Nephron progenitor cell (in vitro differentiated cells): ENCODE data around the gene POLR1G.
A peak's percentile ranks its signal among the peaks of the same experiment; 100 is the strongest.

Experiments
- DNase-seq: peaks from one replicate; pipeline ENCODE4 v3.0.0; 2021
- H3K27ac Mint-ChIP-seq: 2 replicates; pipeline ENCODE4 v1.8.0; 2021; ENCODE audit warnings: mild to moderate bottlenecking, moderate library complexity, mixed read lengths
- H3K27me3 Mint-ChIP-seq: 2 replicates; pipeline ENCODE4 v1.8.0; 2021; ENCODE audit warnings: mild to moderate bottlenecking, low read depth, mixed read lengths; ENCODE audit not compliant: poor library complexity
- H3K36me3 Mint-ChIP-seq: 2 replicates; pipeline ENCODE4 v1.8.0; 2021; ENCODE audit warnings: low read depth, mixed read lengths
- H3K4me1 Mint-ChIP-seq: 2 replicates; pipeline ENCODE4 v1.8.0; 2021; ENCODE audit warnings: mixed read lengths
- H3K4me3 Mint-ChIP-seq: 2 replicates; pipeline ENCODE4 v1.8.0; 2021; ENCODE audit warnings: mild to moderate bottlenecking, moderate library complexity, mixed read lengths
- H3K9me3 Mint-ChIP-seq: 2 replicates; pipeline ENCODE4 v1.8.0; 2021; ENCODE audit warnings: mild to moderate bottlenecking, moderate library complexity, mixed read lengths
- TF ChIP-seq, protein P1 (sequence below): fragments of 200-600 bp; sonication (generic); IDR thresholded peaks from 2 replicates; pipeline ENCODE4 v1.5.0; 2021; ENCODE audit warnings: antibody characterized with exemption

Gene POLR1G

DNA sequence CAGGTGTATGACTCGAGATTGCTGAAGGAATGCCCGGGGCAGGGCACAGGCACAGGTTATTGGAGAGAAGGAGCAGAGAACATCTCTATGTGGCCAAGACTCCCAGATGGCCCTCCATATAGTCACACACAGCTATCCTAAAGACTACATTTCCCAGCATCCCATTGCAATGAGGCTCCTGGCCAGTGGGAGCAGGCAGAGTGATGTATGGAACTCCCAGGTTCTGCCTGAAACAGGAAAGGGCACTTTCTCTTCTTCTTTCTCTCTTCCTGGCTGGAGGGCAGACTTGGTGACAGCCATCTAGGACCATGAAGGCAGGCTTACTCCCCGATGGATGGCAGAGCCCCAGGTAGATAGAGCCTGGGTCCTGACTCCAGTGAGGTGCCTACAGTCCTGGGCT is 15.1 kb upstream of the POLR1G start:
- peaks cover 59% of the 10 kb centered on the region for H3K27me3 Mint-ChIP-seq
- no peak for DNase-seq

DNA sequence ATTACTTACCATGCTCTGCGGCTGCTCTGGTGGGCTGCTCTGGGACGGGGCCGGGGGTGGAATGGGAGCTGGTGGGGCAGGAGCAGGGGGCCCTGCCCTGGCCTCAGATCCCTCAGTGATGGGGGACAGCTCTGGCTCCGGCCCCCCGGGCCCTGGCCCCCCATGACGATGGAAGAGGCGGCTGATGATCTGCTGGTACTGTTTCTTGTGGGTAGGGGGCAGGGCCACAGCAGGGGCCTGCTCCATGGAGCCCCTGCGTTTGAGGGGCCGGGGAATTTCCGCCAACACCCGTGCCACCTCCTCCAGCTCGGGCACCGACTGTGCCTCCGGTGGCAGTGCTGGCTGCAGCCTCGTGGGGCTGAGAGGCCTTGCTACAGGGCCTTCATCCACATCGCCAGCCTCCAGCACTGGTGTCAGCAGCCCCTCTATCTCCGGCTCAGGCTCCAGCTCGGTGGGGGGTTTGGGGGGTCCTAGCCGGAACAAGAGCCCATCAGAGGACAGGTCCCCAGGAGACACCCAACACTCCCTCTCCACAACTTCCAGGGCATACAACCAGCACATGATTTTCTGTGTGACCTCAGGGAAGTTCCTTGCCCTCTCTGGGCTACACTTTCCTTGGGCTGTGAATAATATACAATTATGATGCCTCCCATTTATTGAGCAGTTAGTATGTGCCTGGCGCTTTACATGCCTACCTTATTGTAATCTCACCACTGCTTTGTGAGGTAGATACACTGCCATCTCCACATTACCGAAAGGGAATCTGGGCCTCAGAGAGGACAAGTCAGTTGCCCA is 14.4 kb upstream of the POLR1G start:
- Mint-ChIP-seq H3K36me3 (no peaks in the 10 kb centered on the region), H3K27ac (no peak overlapping the region), H3K27me3 (peaks cover 57% of the 10 kb centered on the region), H3K9me3 (no peaks in the 10 kb centered on the region), H3K4me3 (no peak overlapping the region), H3K4me1 (no peaks in the 10 kb centered on the region)
- DNase-seq: no peak
- TF ChIP-seq, protein P1, sequence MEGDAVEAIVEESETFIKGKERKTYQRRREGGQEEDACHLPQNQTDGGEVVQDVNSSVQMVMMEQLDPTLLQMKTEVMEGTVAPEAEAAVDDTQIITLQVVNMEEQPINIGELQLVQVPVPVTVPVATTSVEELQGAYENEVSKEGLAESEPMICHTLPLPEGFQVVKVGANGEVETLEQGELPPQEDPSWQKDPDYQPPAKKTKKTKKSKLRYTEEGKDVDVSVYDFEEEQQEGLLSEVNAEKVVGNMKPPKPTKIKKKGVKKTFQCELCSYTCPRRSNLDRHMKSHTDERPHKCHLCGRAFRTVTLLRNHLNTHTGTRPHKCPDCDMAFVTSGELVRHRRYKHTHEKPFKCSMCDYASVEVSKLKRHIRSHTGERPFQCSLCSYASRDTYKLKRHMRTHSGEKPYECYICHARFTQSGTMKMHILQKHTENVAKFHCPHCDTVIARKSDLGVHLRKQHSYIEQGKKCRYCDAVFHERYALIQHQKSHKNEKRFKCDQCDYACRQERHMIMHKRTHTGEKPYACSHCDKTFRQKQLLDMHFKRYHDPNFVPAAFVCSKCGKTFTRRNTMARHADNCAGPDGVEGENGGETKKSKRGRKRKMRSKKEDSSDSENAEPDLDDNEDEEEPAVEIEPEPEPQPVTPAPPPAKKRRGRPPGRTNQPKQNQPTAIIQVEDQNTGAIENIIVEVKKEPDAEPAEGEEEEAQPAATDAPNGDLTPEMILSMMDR: no peak

More for the DNA sequence above, 15.1 kb upstream of the POLR1G start:
- Mint-ChIP-seq H3K9me3 (no peaks in the 10 kb centered on the region), H3K36me3 (no peaks in the 10 kb centered on the region), H3K4me3 (no peak overlapping the region), H3K4me1 (no peaks in the 10 kb centered on the region), H3K27ac (no peak overlapping the region)
- TF ChIP-seq, protein P1: no peak

DNA sequence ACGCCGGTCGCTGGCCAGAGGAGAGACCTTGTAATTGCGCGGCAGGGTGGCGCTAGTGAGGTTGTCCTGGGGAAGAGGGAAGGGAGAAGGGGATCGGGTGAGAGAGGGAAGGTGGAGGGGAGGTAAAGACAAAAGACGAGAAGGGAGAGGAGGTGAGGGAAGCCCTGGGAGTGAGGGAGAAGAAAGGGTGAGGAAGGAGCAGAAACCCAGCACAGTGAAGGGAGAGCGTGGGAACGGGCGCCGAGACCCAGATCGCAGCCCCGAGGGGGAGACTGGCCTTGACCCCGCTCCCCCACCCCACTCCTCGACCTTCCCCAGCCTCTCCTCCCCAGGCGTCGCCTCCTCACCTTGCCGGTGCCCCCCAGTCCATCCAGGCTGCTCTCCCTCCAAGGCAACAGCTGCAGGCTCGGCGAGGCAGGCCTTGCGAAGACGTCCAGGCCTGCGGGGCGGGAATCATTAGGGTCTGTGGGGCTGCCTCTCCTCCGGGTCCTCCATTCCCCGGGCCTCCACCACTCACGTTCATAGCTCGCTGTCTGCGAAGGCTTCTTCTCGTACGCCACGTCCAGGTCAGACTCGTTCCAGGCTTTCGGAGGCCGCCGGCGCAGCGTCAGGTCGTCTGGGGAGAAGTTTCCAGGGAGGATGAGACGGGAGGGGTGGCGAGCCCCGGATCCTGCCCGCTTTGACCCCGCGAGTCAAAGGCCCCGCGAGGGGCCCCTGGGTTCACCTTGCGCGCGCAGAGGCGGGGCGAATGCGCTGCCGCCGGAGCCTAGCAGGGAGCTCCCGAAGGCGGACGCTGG is 10.4 kb upstream of the POLR1G start:
- DNase-seq: peak; percentile 54
- H3K36me3 Mint-ChIP-seq: no peaks in the 10 kb centered on the region
- TF ChIP-seq, protein P1: no peak
- H3K4me3 Mint-ChIP-seq: peak overlapping the region; percentile 40
- peaks cover 13% of the 10 kb centered on the region for H3K4me1 Mint-ChIP-seq
- H3K27ac Mint-ChIP-seq: no peak overlapping the region
- no peaks in the 10 kb centered on the region for H3K9me3 Mint-ChIP-seq
- H3K27me3 Mint-ChIP-seq: peaks cover 71% of the 10 kb centered on the region

DNA sequence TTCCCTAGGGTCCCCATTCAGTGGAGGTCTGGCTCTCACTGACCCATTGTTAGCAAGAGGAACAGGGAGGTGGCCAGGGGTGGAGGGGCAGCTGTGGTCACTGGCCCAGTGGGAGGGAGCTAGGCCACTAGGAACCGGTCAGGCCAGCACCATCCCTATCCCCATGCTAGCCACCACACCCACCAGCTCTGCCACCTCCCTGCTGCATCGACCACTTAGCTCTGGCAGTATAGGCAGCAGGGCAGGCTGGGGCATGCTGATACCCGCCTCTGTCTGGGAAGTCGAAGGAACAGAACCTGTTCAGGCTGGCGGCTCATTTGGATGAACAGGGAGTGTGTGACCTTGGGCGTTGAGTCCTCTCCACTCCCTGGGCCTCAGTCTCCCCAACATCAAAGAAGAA is 6.3 kb upstream of the POLR1G start:
- DNase-seq: no peak
- H3K27ac Mint-ChIP-seq: no peak overlapping the region
- peaks cover 80% of the 10 kb centered on the region for H3K27me3 Mint-ChIP-seq
- no peaks in the 10 kb centered on the region for H3K36me3 Mint-ChIP-seq
- H3K9me3 Mint-ChIP-seq: no peaks in the 10 kb centered on the region
- peaks cover 37% of the 10 kb centered on the region for H3K4me1 Mint-ChIP-seq
- TF ChIP-seq, protein P1: no peak
- H3K4me3 Mint-ChIP-seq: no peak overlapping the region

DNA sequence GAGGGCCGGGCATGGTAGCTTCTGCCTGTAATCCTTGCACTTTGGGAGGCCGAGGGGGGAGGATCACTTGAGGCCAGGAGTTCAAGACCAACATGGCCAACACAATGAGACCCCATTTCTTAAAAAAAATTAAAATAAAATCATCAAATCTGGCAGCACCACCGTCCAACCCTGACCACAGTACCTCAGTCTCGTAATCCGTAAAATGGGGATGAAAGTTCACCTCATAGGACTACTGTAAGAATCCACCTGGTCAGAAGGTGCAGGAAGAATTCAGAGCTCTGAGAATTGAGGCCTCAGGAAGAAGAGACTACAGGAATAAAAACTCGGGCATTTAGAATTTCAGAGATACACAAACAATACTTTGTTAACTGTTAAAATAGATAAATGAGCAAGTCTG is 4.6 kb upstream of the POLR1G start:
- Mint-ChIP-seq H3K9me3 (no peaks in the 10 kb centered on the region), H3K4me1 (peaks cover 50% of the 10 kb centered on the region), H3K27me3 (peaks cover 67% of the 10 kb centered on the region), H3K36me3 (no peaks in the 10 kb centered on the region), H3K27ac (no peak overlapping the region), H3K4me3 (no peak overlapping the region)
- no peak for DNase-seq
- TF ChIP-seq, protein P1: no peak
